Measurements from ENCODE around the gene CALD1. TPM values are rescaled to one million over a fixed set of nuclear protein-coding genes. Genes with fewer than 3 reads are reported as not detected.

Gene CALD1
- total RNA-seq, 2 donors from 2014 or later: 912 to 1,038 TPM

GRCh38 chr7:134774119-134774518, 5.3 kb upstream of the CALD1 start:
- Histone ChIP-seq H3K4me1 (ENCODE audit: control insufficient read depth in 1 of 2, low read depth in 2 of 2) (peaks cover 15 to 26% of the 10 kb centered on the region in 2 donors), H3K9me3 (no peaks in the 10 kb centered on the region), H3K36me3 (no peaks in the 10 kb centered on the region), H3K4me3 (no peak overlapping the region), H3K27ac (no peak overlapping the region), H3K27me3 (replicated peaks; ENCODE audit: insufficient read depth) (no peaks in the 10 kb centered on the region)
- DNase-seq (ENCODE audit: low spot score) (no peak), ATAC-seq (ENCODE audit: insufficient number of reproducible peaks, low FRiP score, low read depth) (no peak)
- TF ChIP-seq, protein P1, sequence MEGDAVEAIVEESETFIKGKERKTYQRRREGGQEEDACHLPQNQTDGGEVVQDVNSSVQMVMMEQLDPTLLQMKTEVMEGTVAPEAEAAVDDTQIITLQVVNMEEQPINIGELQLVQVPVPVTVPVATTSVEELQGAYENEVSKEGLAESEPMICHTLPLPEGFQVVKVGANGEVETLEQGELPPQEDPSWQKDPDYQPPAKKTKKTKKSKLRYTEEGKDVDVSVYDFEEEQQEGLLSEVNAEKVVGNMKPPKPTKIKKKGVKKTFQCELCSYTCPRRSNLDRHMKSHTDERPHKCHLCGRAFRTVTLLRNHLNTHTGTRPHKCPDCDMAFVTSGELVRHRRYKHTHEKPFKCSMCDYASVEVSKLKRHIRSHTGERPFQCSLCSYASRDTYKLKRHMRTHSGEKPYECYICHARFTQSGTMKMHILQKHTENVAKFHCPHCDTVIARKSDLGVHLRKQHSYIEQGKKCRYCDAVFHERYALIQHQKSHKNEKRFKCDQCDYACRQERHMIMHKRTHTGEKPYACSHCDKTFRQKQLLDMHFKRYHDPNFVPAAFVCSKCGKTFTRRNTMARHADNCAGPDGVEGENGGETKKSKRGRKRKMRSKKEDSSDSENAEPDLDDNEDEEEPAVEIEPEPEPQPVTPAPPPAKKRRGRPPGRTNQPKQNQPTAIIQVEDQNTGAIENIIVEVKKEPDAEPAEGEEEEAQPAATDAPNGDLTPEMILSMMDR (IDR thresholded peaks at IDR 0.05): no peak

GRCh38 chr7:134777470-134777869, 2.0 kb upstream of the CALD1 start:
- Histone ChIP-seq H3K27me3 (replicated peaks; ENCODE audit: insufficient read depth) (no peaks in the 10 kb centered on the region), H3K27ac (peak overlapping the region; percentile 93 to 99), H3K36me3 (no peaks in the 10 kb centered on the region), H3K9me3 (no peaks in the 10 kb centered on the region), H3K4me3 (no peak overlapping the region), H3K4me1 (ENCODE audit: control insufficient read depth in 1 of 2, low read depth in 2 of 2) (peaks cover 15 to 20% of the 10 kb centered on the region in 2 donors)
- DNase-seq (ENCODE audit: low spot score) (no peak), ATAC-seq (ENCODE audit: insufficient number of reproducible peaks, low FRiP score, low read depth) (no peak)
- TF ChIP-seq, protein P1 (IDR thresholded peaks at IDR 0.05): no peak

GRCh38 chr7:134777908-134778580, 1.4 kb upstream of the CALD1 start:
- DNase-seq (ENCODE audit: low spot score) (no peak), ATAC-seq (ENCODE audit: insufficient number of reproducible peaks, low FRiP score, low read depth) (no peak)
- TF ChIP-seq, protein P1 (IDR thresholded peaks at IDR 0.05): no peak
- H3K4me1 ChIP-seq (ENCODE audit: control insufficient read depth in 1 of 2, low read depth in 2 of 2): peaks cover 15 to 20% of the 10 kb centered on the region in 2 donors
- peak overlapping the region; percentile 79 for H3K4me3 ChIP-seq
- no peaks in the 10 kb centered on the region for H3K36me3 ChIP-seq
- peak overlapping the region; percentile 93 to 99 for H3K27ac ChIP-seq
- no peaks in the 10 kb centered on the region for H3K9me3 ChIP-seq
- no peaks in the 10 kb centered on the region for H3K27me3 ChIP-seq (replicated peaks; ENCODE audit: insufficient read depth)

GRCh38 chr7:134779741-134780065, 269 bp downstream of the CALD1 start:
- TF ChIP-seq, protein P1 (IDR thresholded peaks at IDR 0.05): no peak
- ATAC-seq (ENCODE audit: insufficient number of reproducible peaks, low FRiP score, low read depth) (no peak), DNase-seq (ENCODE audit: low spot score) (no peak)
- H3K4me3 ChIP-seq: peak overlapping the region; percentile 79
- peaks cover 18 to 33% of the 10 kb centered on the region in 2 donors for H3K4me1 ChIP-seq (ENCODE audit: control insufficient read depth in 1 of 2, low read depth in 2 of 2)
- no peaks in the 10 kb centered on the region for H3K27me3 ChIP-seq (replicated peaks; ENCODE audit: insufficient read depth)
- peak overlapping the region; percentile 93 to 99 for H3K27ac ChIP-seq
- no peaks in the 10 kb centered on the region for H3K9me3 ChIP-seq
- H3K36me3 ChIP-seq: no peaks in the 10 kb centered on the region

- H3K27me3 ChIP-seq (replicated peaks; ENCODE audit: insufficient read depth): no peaks in the 10 kb centered on the region
- peak overlapping the region; percentile 79 for H3K4me3 ChIP-seq
- peak overlapping the region; percentile 93 to 99 for H3K27ac ChIP-seq
- TF ChIP-seq, protein P1 (IDR thresholded peaks at IDR 0.05): no peak
- H3K36me3 ChIP-seq: no peaks in the 10 kb centered on the region
- peaks cover 21 to 39% of the 10 kb centered on the region in 2 donors for H3K4me1 ChIP-seq (ENCODE audit: control insufficient read depth in 1 of 2, low read depth in 2 of 2)
- ATAC-seq (ENCODE audit: insufficient number of reproducible peaks, low FRiP score, low read depth) (peak; percentile 23), DNase-seq (ENCODE audit: low spot score) (no peak)
- no peaks in the 10 kb centered on the region for H3K9me3 ChIP-seq
Measured at GRCh38 chr7:134780166-134780828, 863 bp downstream of the CALD1 start.
